GM12875 (cell line): ENCODE results near the gene OXER1.

Experiments used
- H3K4me3 ChIP-seq: one replicate; pipeline ENCODE4 v1.5.1; 2011; ENCODE audit warnings: low read depth, low read length, control low read depth
- CTCF ChIP-seq: IDR thresholded peaks from 2 replicates; pipeline ENCODE4 v1.5.1; 2011; ENCODE audit warnings: low read depth, mild to moderate bottlenecking, control low read depth, inconsistent platforms, low read length, moderate library complexity, borderline replicate concordance; ENCODE audit not compliant: insufficient read depth

The OXER1 gene

GRCh38 chr2:42783511-42783910, 19.6 kb upstream of the OXER1 start:
- no peak overlapping the region for H3K4me3 ChIP-seq
- no peak for TF ChIP-seq CTCF

- H3K4me3 ChIP-seq: no peak overlapping the region
- TF ChIP-seq CTCF: no peak
Observed at GRCh38 chr2:42781181-42781580, 17.2 kb upstream of the OXER1 start.

GRCh38 chr2:42777883-42778805, 14.2 kb upstream of the OXER1 start:
- TF ChIP-seq CTCF: no peak
- H3K4me3 ChIP-seq: no peak overlapping the region

- H3K4me3 ChIP-seq: no peak overlapping the region
- TF ChIP-seq CTCF: no peak
Observed at GRCh38 chr2:42775810-42776209, 11.9 kb upstream of the OXER1 start.

DNA sequence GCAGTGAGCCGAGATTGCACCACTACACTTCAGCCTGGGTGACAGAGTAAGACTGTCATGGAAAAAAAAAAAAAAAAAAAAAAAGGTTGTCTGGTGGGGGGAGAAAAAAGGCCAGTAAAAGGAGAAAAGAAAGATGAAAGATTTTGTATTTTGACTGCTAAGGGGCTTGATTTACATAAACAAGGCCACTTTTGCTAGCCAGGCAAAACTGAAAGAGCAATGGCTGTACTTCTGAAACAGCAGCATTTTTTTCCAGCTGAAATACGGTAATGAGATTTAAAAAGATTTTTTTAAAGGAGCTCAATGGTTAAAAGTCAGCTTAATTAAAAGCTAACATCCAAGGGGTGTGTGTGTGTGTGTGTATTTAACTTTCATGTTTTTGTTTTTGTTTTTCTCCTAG, 11.3 kb upstream of the OXER1 start:
- no peak overlapping the region for H3K4me3 ChIP-seq
- TF ChIP-seq CTCF: no peak

- no peak for TF ChIP-seq CTCF
- H3K4me3 ChIP-seq: no peak overlapping the region
Observed at GRCh38 chr2:42771546-42772153, 7.7 kb upstream of the OXER1 start.
